Myocyte (in vitro differentiated cells): ENCODE results near the gene AIG1. TPM values are rescaled to one million over a fixed set of nuclear protein-coding genes. Genes with fewer than 3 reads are reported as not detected.

Experiments
- DNase-seq: peaks from one replicate; pipeline ENCODE4 v3.0.0-alpha.2; 2012; ENCODE audit warnings: low read depth
- total RNA-seq: library from RNA; depleted of rRNA; stranded (reverse); fragments of >200 nt; gene quantifications from 2 replicates; pipeline ENCODE4 v1.2.3, GENCODE V29; 2014

Gene AIG1
- total RNA-seq, 1 donor from 2014 or later, result 82.6 TPM

- no peak for DNase-seq
Measured at GRCh38 chr6:143093290-143093689, 32.6 kb downstream of the AIG1 start.

- no peak for DNase-seq
Measured at GRCh38 chr6:143096403-143096802, 35.7 kb downstream of the AIG1 start.

- peak; percentile 64 for DNase-seq
Measured at GRCh38 chr6:143097224-143097795, 36.6 kb downstream of the AIG1 start.

DNA sequence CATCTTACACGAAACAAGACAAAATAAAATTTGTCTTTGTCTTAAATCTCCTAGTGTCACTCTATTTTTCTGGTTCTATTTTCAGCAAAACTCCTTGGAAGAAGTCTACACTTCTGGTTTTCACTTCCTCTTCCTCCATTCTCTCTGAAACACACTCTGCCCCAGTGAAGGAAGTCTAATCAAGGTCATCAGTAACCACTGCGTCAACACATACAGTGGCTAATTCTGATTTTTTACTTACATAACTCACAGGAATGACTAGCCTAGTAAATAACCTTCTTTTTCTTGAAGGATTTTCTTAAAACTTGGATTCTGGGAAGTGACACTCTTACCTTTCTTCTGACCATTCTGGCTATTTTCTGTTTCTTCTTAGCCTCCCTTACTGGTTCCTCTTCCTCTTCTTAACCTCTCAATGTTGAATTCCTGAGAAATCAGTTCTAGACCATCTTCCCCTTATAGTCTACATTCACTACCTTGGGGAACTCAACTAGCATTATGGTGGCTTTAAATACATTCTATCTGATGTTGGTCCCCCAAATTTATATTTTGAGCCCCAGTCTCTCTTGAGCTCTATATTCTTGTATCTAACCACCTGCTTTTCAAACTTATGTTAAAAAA lies 37.5 kb downstream of the AIG1 start:
- no peak for DNase-seq

- DNase-seq, result no peak
Measured at GRCh38 chr6:143099647-143100046, 39.0 kb downstream of the AIG1 start.

GRCh38 chr6:143100429-143100828 lies 39.7 kb downstream of the AIG1 start:
- DNase-seq, result no peak

- no peak for DNase-seq
Measured at GRCh38 chr6:143103916-143104315, 43.2 kb downstream of the AIG1 start.

DNA sequence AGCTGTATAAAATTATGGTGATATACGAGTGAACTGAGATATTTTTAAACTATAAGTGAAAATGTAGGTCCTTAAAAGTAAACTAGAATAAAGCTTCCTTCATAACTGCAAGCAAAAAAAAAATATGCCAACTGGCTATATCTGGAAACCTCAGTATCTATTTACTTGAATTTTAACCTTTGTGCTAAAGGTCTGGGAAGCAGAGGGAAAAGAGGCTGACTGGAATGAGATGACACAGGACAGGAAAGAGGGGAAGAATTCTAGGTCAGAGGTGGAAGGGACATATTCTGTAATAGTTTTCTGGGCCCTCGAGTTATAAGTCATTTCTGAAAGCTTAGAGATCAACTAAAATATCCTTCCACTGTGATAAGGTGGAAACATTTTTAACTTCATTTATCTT lies 46.8 kb downstream of the AIG1 start:
- peak; percentile 19 for DNase-seq

DNA sequence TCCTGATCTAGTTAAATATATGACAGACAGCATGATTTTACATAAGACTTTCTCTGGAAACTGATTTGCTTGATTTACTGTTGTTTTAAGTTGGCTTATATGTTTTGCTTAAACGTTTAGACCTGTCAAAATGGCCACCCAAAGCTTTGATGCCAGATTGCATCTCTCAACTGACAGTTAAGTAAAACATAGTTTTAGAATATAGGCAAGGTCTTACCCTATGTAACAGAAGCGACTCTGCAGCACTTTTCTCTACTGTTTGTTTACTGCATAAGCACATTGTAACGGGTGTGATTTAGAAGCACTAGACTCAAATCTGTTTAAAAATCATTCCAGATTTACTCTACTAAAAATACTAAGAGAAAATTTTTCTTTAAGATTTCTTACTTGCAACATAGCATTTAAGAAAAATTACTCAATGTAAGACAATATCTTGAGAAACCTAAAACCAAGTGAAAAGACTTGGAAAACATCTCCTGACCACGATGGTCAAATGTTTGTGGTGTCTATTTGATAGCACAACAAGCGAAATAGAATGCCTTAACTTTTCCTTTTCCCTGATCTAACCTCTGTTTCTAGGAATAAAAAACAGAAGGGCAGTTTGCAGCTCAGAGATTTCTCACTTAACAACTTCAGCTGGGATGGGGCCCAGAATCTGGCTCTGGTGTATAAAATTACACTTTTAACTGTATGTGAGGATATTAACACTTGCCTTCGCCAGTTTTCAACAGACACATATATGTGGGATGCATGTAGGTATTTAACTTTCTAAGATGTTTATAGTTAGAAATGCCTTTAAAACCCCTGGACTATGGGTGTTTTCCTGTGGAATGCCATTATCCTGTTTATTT lies 47.4 kb downstream of the AIG1 start:
- peak; percentile 68 for DNase-seq

DNA sequence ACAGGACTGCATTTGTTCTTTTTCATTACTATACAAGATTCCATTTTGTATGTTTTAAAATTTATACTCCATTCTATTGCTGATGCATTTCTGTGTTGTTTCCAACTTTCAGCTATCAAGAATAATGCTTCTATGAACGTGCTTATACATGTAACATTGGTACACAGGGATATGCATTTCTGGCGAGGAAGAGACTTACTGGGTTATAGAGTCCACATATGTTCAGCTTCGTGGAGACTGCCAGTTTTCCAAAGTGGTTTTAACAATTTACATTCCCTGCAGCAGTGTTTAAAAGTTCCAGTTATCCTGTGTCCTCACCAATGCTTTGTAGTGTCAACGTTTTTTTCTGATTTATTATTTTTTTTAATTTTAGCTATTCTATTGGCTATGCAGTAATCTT lies 48.5 kb downstream of the AIG1 start:
- no peak for DNase-seq

- DNase-seq, result no peak
Measured at GRCh38 chr6:143110572-143110971, 49.9 kb downstream of the AIG1 start.

- DNase-seq, result no peak
Measured at GRCh38 chr6:143110996-143111395, 50.3 kb downstream of the AIG1 start.

DNA sequence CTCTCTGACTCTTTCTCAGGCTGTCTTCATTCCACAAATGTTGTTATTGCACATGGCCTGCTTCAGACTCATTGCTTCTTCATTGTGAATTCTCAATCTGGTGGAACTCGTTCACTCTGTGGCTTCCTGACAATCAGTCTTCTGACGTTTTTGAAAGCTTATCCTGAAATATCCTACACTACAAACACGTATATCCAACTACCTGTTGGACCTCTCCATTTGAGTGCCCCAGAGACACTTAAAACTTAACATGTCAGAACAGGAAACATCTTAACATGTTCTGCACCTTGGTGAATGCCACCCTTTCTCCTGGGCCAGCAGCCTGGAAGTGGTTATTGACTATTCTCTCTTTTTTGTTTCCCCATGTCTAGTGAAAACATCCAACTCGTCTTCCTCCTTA lies 50.8 kb downstream of the AIG1 start:
- no peak for DNase-seq

DNA sequence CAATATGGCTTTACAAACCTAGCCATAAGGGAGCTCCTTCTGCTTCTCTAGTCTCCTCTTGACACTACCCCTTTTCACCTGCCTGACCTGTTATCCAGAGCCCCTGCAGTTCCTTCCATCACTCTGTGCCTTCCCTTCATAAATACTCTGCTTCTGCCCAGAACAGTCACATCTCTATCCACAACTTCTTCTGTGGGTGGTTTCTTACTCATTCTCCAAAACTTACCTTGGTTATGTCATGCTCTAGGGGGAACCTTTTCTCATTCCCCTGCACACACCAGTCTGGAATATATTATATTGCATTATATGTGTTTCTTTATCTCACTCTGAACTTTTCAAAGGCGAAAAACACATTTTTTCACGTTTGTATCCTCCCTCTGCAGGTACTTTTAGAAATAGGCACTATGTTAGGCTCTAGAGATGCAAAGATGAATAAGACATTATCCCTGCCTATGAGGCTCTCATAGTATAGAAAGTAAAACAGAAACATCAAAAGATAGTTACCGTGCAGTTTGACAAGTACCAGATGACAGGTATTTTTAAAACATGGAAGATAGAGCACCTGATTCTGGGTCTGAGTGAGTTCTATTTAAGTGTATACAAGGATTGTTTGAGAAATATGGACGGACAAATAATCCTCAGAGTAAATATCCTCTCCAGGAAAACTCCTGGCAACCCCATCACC lies 51.5 kb downstream of the AIG1 start:
- DNase-seq, result no peak

GRCh38 chr6:143112837-143113236 lies 52.1 kb downstream of the AIG1 start:
- no peak for DNase-seq

GRCh38 chr6:143115728-143116127 lies 55.0 kb downstream of the AIG1 start:
- no peak for DNase-seq

GRCh38 chr6:143117108-143117507 lies 56.4 kb downstream of the AIG1 start:
- DNase-seq, result no peak

DNA sequence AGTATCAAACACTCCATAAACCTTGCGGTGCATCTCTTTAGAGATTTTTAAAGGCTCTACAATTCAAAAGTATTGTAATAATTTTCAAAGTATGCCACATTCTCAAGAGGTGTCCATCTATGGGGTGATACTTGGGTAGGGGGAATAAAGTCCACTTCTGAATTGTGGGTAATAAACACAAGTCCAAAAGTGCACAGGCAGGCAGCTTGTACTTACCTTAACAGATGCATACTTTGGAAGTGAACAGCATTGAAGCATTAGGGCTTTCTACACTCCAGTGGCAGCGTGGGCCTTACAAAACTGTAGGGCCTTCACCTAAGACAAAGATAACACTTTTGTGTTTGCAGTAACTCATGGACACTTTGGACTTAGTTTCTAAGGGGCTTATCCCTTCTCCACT lies 58.6 kb downstream of the AIG1 start:
- no peak for DNase-seq

DNA sequence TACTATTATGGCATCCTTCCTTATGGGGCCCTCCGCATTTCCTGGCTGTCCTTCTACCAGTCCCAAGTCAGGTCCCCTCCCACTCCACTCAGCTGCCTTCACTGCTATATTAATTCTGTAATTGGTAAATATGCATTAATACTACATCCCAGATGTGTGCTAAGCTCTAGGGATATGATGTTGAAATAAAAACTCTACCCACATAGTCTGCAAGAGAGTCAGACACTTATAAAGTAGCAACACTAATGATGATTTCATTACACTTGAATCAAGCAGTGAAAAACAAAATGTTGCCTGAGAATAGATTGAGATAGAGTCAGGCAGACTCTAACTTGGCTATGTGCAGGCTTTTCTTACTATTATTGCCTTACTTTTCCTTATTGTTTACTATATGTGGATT lies 62.4 kb downstream of the AIG1 start:
- no peak for DNase-seq

- no peak for DNase-seq
Measured at GRCh38 chr6:143123941-143124340, 63.3 kb downstream of the AIG1 start.

DNA sequence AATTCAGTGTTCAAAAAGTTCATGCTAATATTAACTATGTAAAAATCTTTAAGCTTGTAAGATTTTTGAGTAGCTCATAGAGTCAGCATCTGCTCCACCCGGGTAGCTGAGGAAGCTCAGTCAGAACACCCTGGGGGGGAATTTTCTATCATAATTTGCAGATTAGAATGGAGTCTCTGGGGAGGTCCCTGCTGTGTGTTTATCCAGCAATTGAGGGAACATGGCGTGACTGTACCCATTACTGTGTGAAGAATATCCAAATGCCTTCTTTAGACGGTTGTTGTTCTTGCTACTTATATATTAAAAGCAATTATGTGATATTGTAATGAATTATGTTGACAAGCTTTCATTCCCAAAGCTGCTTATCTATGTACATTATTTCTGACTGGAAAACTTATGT lies 64.8 kb downstream of the AIG1 start:
- no peak for DNase-seq
